Liver (tissue), 9 donors: ENCODE measurements around the gene FASTKD2. TPM values are rescaled to one million over a fixed set of nuclear protein-coding genes. Genes with fewer than 3 reads are reported as not detected.

ENCODE experiments used
- DNase-seq: peaks from one replicate; pipeline ENCODE4 v3.0.0-alpha.2; 2017; ENCODE audit warnings: low spot score
- H3K27ac ChIP-seq, 2 donors: one replicate each; pipeline ENCODE4 v1.7.0; 2013; ENCODE audit warnings: inconsistent platforms in 2 of 2, low read length in 2 of 2, control low read depth in 1 of 2, low read depth in 1 of 2, mild to moderate bottlenecking in 1 of 2
- H3K27me3 ChIP-seq, 4 donors: one replicate each; pipeline versions ENCODE4 v1.6.1 to v1.7.0; 2013; ENCODE audit warnings: low read length in 3 of 4, inconsistent platforms in 1 of 4, mild to moderate bottlenecking in 1 of 4, moderate library complexity in 1 of 4; ENCODE audit not compliant: control insufficient read depth in 4 of 4, insufficient read depth in 4 of 4
- H3K36me3 ChIP-seq, 4 donors: one replicate each; pipeline versions ENCODE4 v1.6.1 to v1.7.0; 2013; ENCODE audit warnings: low read length in 3 of 4, mild to moderate bottlenecking in 3 of 4, low read depth in 1 of 4, moderate library complexity in 1 of 4; ENCODE audit not compliant: control insufficient read depth in 4 of 4, insufficient read depth in 3 of 4
- H3K4me1 ChIP-seq, 4 donors: one replicate each; pipeline versions ENCODE4 v1.6.1 to v1.7.0; 2013; ENCODE audit warnings: low read length in 3 of 4, mild to moderate bottlenecking in 3 of 4, moderate library complexity in 1 of 4; ENCODE audit not compliant: control insufficient read depth in 4 of 4, insufficient read depth in 4 of 4
- H3K4me3 ChIP-seq, 3 donors: one replicate each; pipeline versions ENCODE4 v1.6.1 to v1.7.0; 2013; ENCODE audit warnings: low read length in 3 of 3, control low read depth in 1 of 3, low read depth in 1 of 3, mild to moderate bottlenecking in 1 of 3
- H3K9ac ChIP-seq, 2 donors: one replicate each; pipeline ENCODE4 v1.7.0; 2013; ENCODE audit warnings: low read length in 2 of 2, mild to moderate bottlenecking in 2 of 2, moderate library complexity in 2 of 2, control low read depth in 1 of 2, low read depth in 1 of 2
- H3K9me3 ChIP-seq, 4 donors: one replicate each; pipeline versions ENCODE4 v1.6.1 to v1.7.0; 2013; ENCODE audit warnings: low read length in 3 of 4; ENCODE audit not compliant: control insufficient read depth in 4 of 4
- EGR1 ChIP-seq, 2 donors: IDR thresholded peaks; 2 replicates each; pipeline ENCODE4 v1.6.1; 2016 to 2018; ENCODE audit warnings: antibody characterized with exemption in 2 of 2, low read depth in 2 of 2
- FOXA1 ChIP-seq: IDR thresholded peaks from 2 replicates; pipeline ENCODE4 v1.6.1; 2016; ENCODE audit warnings: antibody characterized with exemption
- HNF4A ChIP-seq, 2 donors: conservative IDR thresholded peaks; 2 replicates each; pipeline ENCODE4 v1.6.1; 2016; ENCODE audit warnings: antibody characterized with exemption in 2 of 2, mild to moderate bottlenecking in 2 of 2
- HNF4G ChIP-seq: IDR thresholded peaks from 2 replicates; pipeline ENCODE4 v1.6.1; 2016; ENCODE audit warnings: antibody characterized with exemption
- JUND ChIP-seq, 2 donors: IDR thresholded peaks; 2 replicates each; pipeline ENCODE4 v1.6.1; 2016; ENCODE audit warnings: antibody characterized with exemption in 2 of 2
- RAD21 ChIP-seq, 2 donors: IDR thresholded peaks; 2 replicates each; pipeline ENCODE4 v1.6.1; 2016; ENCODE audit warnings: antibody characterized with exemption in 2 of 2, mild to moderate bottlenecking in 2 of 2
- RXRA ChIP-seq, 2 donors: IDR thresholded peaks; 2 replicates each; pipeline ENCODE4 v1.6.1; 2017 to 2018; ENCODE audit warnings: antibody characterized with exemption in 2 of 2, mild to moderate bottlenecking in 1 of 2
- SP1 ChIP-seq: IDR thresholded peaks from 2 replicates; pipeline ENCODE4 v1.6.1; 2018; ENCODE audit warnings: antibody characterized with exemption, mild to moderate bottlenecking
- TAF1 ChIP-seq: conservative IDR thresholded peaks from 2 replicates; pipeline ENCODE4 v1.6.1; 2016; ENCODE audit warnings: antibody characterized with exemption, mild to moderate bottlenecking
- YY1 ChIP-seq: IDR thresholded peaks from 2 replicates; pipeline ENCODE4 v1.6.1; 2016; ENCODE audit warnings: antibody characterized with exemption, mild to moderate bottlenecking
- WGBS: extraction: QIAGEN DNeasy Blood & Tissue Kit; methylation state at CpG from one replicate; pipeline ENCODE4 v1.1.7; 2013; 5-methylcytosine and 5-hydroxymethylcytosine counted together
- polyA plus RNA-seq, 2 donors: library from polyadenylated mRNA; stranded (reverse) in 1 of 2; unstranded in 1 of 2; fragments of 200-250 nt in 1 of 2; fragments of >200 nt in 1 of 2; fragmentation: Nextera tagmentation in 1 of 2; extraction: Ambion mirVana in 1 of 2; gene quantifications; one replicate each; pipeline versions ENCODE4 v1.2.1 to v1.2.3, GENCODE V29; 2013 to 2015
- total RNA-seq, 2 donors: library from RNA; depleted of rRNA; stranded (reverse); fragments of >200 nt; gene quantifications; one replicate each; pipeline ENCODE4 v1.2.3, GENCODE V29; 2014
- TF ChIP-seq, protein P1 (sequence below): fragments of 150-350 bp; IDR thresholded peaks from 2 replicates; pipeline ENCODE4 v1.5.1; 2017; ENCODE audit warnings: improper control_type of control experiment, low read depth, low read length; ENCODE audit not compliant: missing input control
- TF ChIP-seq, protein P2 (sequence below): IDR thresholded peaks from 2 replicates; pipeline ENCODE4 v1.6.1; 2016; ENCODE audit warnings: antibody characterized with exemption, mild to moderate bottlenecking
- donor health status: healthy.
- donor health status: healthy.
- donor health status: healthy.
- donor health status: healthy.
- donor health status: healthy.

The FASTKD2 gene
- total and polyA plus RNA-seq, 4 donors = 12.5 to 36.3 (median 15.0) TPM

DNA sequence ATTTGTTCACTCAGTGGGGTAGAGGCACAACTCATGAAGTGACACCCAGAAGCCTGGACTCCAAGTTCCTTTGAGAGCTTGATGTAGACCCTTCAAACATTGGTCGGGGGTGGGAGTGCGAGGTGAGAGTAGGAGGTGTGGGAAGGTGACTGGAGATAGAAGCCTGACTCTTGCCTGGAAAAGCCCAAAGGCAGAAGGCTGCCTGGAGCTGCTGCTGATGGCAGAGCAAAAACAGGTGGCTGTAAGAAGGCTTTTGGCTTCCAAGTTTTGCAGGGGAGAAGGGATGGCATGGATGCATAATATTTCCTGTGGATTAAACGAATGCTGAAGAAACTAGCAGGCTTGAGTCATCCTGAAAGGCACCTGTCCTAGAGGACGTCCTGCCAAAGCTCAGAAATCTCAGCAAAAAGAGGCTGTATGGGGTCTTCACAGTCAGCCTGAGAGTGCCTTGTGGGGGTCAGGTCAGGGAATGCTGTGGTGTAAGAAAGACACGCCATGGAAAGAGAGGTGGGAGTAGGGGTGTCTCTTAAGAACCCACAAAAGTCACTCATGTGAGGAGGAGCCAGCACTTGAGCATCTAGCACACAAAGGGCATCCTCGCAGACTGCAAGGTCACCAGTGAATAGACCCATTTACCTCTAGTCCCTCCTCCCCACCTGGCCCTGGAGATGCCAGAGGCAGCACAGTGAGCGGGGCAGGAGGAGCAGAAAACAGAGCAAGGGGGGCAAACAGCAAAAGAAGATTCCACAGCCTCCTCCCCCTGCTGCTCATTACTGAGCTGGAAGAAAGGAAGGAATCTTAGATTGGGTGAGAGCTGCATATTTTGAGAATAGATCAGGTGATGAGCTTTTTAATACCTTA is 37.5 kb downstream of the FASTKD2 start:
- H3K27ac ChIP-seq = no peak overlapping the region
- peaks cover 0 to 2% (median under 1%) of the 10 kb centered on the region in 4 donors for H3K4me1 ChIP-seq
- no peak for DNase-seq
- 93% methylated on average over 7 of the region's 7 CpGs for WGBS
- no peak overlapping the region for H3K4me3 ChIP-seq
- no peaks in the 10 kb centered on the region for H3K36me3 ChIP-seq
- H3K9me3 ChIP-seq = no peaks in the 10 kb centered on the region
- no peaks in the 10 kb centered on the region for H3K27me3 ChIP-seq
- TF ChIP-seq HNF4G (no peak), JUND (IDR thresholded peaks at IDR 0.05) (no peak), TAF1 (no peak)
- no peak overlapping the region for H3K9ac ChIP-seq

DNA sequence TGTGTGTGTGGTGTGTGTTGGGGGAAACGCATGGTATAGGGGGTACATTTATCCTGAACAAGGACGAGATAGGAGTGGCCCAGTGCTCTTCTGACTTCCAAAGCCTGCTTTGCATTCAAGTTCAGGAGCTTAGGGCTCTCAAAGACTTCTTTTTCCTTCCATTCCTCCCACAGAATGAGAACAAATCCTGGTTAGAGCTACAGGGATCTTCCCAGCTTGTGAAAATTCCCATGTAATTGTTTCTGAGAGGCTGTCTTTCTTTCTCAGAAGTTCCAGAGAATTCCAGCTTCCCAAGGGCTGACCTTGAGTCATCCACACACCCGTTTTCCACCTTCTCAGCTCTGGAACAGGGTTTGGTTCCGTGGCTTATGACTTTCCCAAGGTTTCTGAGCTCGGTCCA is 38.9 kb downstream of the FASTKD2 start:
- 83% methylated on average over 5 of the region's 5 CpGs for WGBS
- no peaks in the 10 kb centered on the region for H3K9me3 ChIP-seq

More for the DNA sequence above, 38.9 kb downstream of the FASTKD2 start:
- no peak for DNase-seq
- H3K4me3 ChIP-seq = no peak overlapping the region
- H3K27me3 ChIP-seq = no peaks in the 10 kb centered on the region
- no peak overlapping the region for H3K27ac ChIP-seq
- H3K9ac ChIP-seq = no peak overlapping the region
- no peaks in the 10 kb centered on the region for H3K36me3 ChIP-seq
- TF ChIP-seq, protein P1, sequence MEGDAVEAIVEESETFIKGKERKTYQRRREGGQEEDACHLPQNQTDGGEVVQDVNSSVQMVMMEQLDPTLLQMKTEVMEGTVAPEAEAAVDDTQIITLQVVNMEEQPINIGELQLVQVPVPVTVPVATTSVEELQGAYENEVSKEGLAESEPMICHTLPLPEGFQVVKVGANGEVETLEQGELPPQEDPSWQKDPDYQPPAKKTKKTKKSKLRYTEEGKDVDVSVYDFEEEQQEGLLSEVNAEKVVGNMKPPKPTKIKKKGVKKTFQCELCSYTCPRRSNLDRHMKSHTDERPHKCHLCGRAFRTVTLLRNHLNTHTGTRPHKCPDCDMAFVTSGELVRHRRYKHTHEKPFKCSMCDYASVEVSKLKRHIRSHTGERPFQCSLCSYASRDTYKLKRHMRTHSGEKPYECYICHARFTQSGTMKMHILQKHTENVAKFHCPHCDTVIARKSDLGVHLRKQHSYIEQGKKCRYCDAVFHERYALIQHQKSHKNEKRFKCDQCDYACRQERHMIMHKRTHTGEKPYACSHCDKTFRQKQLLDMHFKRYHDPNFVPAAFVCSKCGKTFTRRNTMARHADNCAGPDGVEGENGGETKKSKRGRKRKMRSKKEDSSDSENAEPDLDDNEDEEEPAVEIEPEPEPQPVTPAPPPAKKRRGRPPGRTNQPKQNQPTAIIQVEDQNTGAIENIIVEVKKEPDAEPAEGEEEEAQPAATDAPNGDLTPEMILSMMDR = no peak
- TF ChIP-seq TAF1 (no peak), EGR1 (IDR thresholded peaks at IDR 0.05; ENCODE audit: low read depth in 2 of 2) (no peak), JUND (IDR thresholded peaks at IDR 0.05) (no peak), FOXA1 (no peak), SP1 (no peak), YY1 (no peak), RXRA (IDR thresholded peaks at IDR 0.05) (no peak), HNF4G (no peak), HNF4A (conservative IDR thresholded peaks at IDR 0.05) (no peak), RAD21 (IDR thresholded peaks at IDR 0.05) (no peak)
- TF ChIP-seq, protein P2, sequence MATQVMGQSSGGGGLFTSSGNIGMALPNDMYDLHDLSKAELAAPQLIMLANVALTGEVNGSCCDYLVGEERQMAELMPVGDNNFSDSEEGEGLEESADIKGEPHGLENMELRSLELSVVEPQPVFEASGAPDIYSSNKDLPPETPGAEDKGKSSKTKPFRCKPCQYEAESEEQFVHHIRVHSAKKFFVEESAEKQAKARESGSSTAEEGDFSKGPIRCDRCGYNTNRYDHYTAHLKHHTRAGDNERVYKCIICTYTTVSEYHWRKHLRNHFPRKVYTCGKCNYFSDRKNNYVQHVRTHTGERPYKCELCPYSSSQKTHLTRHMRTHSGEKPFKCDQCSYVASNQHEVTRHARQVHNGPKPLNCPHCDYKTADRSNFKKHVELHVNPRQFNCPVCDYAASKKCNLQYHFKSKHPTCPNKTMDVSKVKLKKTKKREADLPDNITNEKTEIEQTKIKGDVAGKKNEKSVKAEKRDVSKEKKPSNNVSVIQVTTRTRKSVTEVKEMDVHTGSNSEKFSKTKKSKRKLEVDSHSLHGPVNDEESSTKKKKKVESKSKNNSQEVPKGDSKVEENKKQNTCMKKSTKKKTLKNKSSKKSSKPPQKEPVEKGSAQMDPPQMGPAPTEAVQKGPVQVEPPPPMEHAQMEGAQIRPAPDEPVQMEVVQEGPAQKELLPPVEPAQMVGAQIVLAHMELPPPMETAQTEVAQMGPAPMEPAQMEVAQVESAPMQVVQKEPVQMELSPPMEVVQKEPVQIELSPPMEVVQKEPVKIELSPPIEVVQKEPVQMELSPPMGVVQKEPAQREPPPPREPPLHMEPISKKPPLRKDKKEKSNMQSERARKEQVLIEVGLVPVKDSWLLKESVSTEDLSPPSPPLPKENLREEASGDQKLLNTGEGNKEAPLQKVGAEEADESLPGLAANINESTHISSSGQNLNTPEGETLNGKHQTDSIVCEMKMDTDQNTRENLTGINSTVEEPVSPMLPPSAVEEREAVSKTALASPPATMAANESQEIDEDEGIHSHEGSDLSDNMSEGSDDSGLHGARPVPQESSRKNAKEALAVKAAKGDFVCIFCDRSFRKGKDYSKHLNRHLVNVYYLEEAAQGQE = no peak
- peaks cover 0 to 2% (median under 1%) of the 10 kb centered on the region in 4 donors for H3K4me1 ChIP-seq
